ENCODE results near the gene SOAT2. TPM values are rescaled to one million over a fixed set of nuclear protein-coding genes. Genes with fewer than 3 reads are reported as not detected.

Gene SOAT2
- total and polyA plus RNA-seq, 8 donors, result 0.09 to 0.54 (median 0.17) TPM; not detected in 4

DNA sequence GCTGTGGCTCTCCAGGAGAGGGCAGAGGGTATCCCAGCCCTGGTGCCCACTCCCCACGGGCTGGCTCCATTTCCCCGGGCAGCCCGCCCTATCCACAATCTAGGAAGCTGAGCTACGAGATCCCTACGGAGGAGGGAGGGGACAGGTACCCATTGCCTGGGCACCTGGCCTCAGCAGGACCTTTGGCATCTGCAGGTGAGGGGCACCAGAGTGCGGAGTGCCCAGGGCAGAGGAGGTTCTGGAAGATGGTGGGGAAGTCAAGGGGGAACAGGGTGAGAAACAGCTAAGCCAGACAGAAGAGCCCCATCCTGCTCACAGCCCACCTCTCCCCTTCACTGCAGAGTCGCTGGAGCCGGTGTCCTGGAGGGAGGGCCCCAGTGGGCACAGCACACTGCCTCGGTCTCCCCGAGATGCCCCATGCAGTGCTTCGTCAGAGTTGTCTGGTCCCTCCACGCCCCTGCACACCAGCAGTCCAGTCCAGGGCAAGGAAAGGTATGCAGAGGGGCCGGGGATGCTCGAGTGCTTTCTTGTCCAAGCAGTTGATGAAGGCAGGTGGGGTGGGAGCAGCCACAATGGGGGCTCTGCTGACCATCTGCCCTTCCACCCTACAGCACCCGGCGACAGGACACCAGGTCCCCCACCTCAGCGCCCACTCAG, 43.1 kb upstream of the SOAT2 start:
- no peak for ATAC-seq
- H3K27ac ChIP-seq, result peak overlapping the region in 3 of 4 donors; percentile 42 to 68 (median 61)
- H3K27me3 ChIP-seq, result no peaks in the 10 kb centered on the region
- H3K4me3 ChIP-seq, result no peak overlapping the region
- WGBS, 2 donors, result 81 to 82% methylated on average over 17 of the region's 17 CpGs
- intact Hi-C loops (cut with DNase I), result loop anchor here in 2 of 3 donors (5.0 to 10.0 kb wide), 2 partner anchors 37 to 135 kb away; partner anchors contain the start of gene IGFBP6 (in 1 of the 2)
- TF ChIP-seq, protein P1, sequence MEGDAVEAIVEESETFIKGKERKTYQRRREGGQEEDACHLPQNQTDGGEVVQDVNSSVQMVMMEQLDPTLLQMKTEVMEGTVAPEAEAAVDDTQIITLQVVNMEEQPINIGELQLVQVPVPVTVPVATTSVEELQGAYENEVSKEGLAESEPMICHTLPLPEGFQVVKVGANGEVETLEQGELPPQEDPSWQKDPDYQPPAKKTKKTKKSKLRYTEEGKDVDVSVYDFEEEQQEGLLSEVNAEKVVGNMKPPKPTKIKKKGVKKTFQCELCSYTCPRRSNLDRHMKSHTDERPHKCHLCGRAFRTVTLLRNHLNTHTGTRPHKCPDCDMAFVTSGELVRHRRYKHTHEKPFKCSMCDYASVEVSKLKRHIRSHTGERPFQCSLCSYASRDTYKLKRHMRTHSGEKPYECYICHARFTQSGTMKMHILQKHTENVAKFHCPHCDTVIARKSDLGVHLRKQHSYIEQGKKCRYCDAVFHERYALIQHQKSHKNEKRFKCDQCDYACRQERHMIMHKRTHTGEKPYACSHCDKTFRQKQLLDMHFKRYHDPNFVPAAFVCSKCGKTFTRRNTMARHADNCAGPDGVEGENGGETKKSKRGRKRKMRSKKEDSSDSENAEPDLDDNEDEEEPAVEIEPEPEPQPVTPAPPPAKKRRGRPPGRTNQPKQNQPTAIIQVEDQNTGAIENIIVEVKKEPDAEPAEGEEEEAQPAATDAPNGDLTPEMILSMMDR (IDR thresholded peaks at IDR 0.05), result no peak
- DNase-seq, result peak in 2 of 6 donors; percentile 29 to 51
- H3K4me1 ChIP-seq, result peaks cover 18 to 22% (median 22%) of the 10 kb centered on the region in 3 donors
- FAIRE-seq, result no peak
- H3K9me3 ChIP-seq, result no peaks in the 10 kb centered on the region
- H3K36me3 ChIP-seq, result peaks cover 0 to 14% (median 13%) of the 10 kb centered on the region in 3 donors

- no peaks in the 10 kb centered on the region for H3K27me3 ChIP-seq
- FAIRE-seq (no peak), DNase-seq (peak; percentile 60 to 92 (median 74)), ATAC-seq (peak; percentile 13 to 30 (median 30))
- H3K4me1 ChIP-seq, result peaks cover 18 to 22% (median 22%) of the 10 kb centered on the region in 3 donors
- 18 to 19% methylated on average over 18 of the region's 18 CpGs for WGBS, 2 donors
- H3K27ac ChIP-seq, result peak overlapping the region; percentile 13 to 68 (median 52)
- TF ChIP-seq, protein P1 (IDR thresholded peaks at IDR 0.05), result no peak
- no peaks in the 10 kb centered on the region for H3K9me3 ChIP-seq
- intact Hi-C loops (cut with DNase I), result loop anchor here in 2 of 3 donors (5.0 to 10.0 kb wide), 2 partner anchors 37 to 134 kb away; partner anchors contain the start of gene IGFBP6 (in 1 of the 2)
- no peak overlapping the region for H3K4me3 ChIP-seq
- peaks cover 0 to 17% (median 14%) of the 10 kb centered on the region in 3 donors for H3K36me3 ChIP-seq
Measured at GRCh38 chr12:53060721-53061276, 42.5 kb upstream of the SOAT2 start.

DNA sequence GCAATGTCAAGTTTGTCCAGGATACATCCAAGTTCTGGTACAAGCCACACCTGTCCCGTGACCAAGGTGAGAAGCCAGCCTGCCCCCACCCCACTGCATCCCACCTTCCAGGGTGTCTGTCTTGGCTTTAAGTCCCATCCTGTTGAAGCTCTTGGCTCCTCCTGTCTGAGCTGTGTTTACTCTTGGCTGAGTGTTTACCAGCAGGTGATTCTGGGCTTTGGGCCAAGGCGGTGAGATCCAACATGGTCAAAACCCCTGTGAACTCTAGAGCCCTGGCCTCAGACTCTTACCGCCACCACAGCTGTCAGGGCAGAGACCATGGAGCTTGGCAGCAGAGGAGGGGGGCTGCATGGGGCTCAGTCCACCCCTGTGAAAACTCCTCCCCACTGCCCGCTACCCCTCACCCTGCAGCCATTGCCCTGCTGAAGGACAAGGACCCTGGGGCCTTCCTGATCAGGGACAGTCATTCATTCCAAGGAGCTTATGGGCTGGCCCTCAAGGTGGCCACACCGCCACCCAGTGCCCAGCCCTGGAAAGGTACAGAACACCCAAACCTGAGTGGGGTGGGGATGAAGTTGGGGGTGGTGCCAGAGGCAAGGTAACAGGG, 41.8 kb upstream of the SOAT2 start:
- peaks cover 0 to 17% (median 14%) of the 10 kb centered on the region in 3 donors for H3K36me3 ChIP-seq
- H3K4me1 ChIP-seq, result peaks cover 18 to 22% (median 22%) of the 10 kb centered on the region in 3 donors
- ATAC-seq (peak; percentile 71 to 82 (median 79)), DNase-seq (peak; percentile 88 to 94 (median 90)), FAIRE-seq (no peak)
- no peaks in the 10 kb centered on the region for H3K9me3 ChIP-seq
- WGBS, 2 donors, result 13 to 14% methylated on average over 5 of the region's 5 CpGs
- intact Hi-C loops (cut with DNase I), result loop anchor here in 2 of 3 donors (5.0 to 10.0 kb wide), 2 partner anchors 36 to 133 kb away; partner anchors contain the start of gene IGFBP6 (in 1 of the 2)
- no peak overlapping the region for H3K4me3 ChIP-seq
- TF ChIP-seq, protein P1 (IDR thresholded peaks at IDR 0.05), result peak in 2 of 4 donors; percentile 12 to 17
- peak overlapping the region; percentile 13 to 68 (median 48) for H3K27ac ChIP-seq
- H3K27me3 ChIP-seq, result no peaks in the 10 kb centered on the region

DNA sequence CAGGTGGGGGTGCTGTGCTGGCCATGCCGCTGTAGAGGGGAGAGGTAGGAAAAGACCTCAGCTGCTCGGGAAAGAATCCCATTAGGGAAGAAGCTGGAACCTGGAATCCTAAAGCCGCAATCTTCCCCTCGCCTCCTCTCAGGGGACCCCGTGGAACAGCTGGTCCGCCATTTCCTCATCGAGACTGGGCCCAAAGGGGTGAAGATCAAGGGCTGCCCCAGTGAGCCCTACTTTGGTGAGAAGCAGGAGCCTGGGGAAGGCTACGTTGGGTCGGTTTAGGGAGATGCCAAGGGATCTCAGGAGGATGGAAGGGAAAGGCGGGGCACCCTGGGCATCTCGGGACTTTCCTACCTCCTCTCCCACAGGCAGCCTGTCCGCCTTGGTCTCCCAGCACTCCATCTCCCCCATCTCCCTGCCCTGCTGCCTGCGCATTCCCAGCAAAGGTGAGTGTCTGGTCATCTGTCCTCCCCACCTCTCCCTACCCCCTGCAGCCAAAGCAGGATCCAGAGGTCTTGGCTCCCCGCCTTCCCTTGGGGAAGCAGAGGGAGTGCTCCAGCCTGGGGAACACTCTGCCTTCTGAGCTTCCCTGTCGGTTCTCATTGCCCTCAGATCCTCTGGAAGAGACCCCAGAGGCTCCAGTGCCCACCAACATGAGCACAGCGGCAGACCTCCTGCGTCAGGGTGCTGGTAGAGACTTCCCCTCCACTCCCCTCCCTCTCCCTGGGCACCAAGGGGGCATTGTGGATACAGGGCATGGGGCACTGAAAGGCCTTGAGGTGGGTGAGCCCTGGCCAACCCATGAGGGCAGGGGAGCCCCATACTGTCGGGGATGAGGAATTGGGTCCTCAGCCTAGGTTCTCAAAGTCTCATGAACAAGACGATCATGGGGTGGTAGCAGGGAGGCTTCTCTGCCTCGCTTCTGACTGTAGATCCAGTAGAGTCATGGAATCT, 41.0 kb upstream of the SOAT2 start:
- 55% methylated on average over 20 of the region's 20 CpGs for WGBS, 2 donors
- TF ChIP-seq, protein P1 (IDR thresholded peaks at IDR 0.05), result peak in 1 of 4 donors; percentile 3
- intact Hi-C loops (cut with DNase I), result loop anchor here in 2 of 3 donors (5.0 to 10.0 kb wide), 2 partner anchors 35 to 133 kb away; partner anchors contain the start of gene IGFBP6 (in 1 of the 2)
- DNase-seq (peak in 3 of 6 donors; percentile 28 to 75 (median 44)), ATAC-seq (no peak), FAIRE-seq (no peak)
- Histone ChIP-seq H3K4me1 (peaks cover 18 to 22% (median 22%) of the 10 kb centered on the region in 3 donors), H3K27me3 (no peaks in the 10 kb centered on the region), H3K27ac (peak overlapping the region in 3 of 4 donors; percentile 34 to 68 (median 61)), H3K36me3 (peaks cover 0 to 17% (median 14%) of the 10 kb centered on the region in 3 donors), H3K9me3 (no peaks in the 10 kb centered on the region), H3K4me3 (no peak overlapping the region)
